Airway epithelial cell (primary cell): Measurements from ENCODE around the gene NBPF10. TPM values are rescaled to one million over a fixed set of nuclear protein-coding genes. Genes with fewer than 3 reads are reported as not detected.

Source experiments
- total RNA-seq: library from RNA; depleted of rRNA; stranded (reverse); fragments of >200 nt; gene quantifications from 2 replicates; pipeline ENCODE4 v1.2.3, GENCODE V29; 2015

NBPF10 gene, protein sequence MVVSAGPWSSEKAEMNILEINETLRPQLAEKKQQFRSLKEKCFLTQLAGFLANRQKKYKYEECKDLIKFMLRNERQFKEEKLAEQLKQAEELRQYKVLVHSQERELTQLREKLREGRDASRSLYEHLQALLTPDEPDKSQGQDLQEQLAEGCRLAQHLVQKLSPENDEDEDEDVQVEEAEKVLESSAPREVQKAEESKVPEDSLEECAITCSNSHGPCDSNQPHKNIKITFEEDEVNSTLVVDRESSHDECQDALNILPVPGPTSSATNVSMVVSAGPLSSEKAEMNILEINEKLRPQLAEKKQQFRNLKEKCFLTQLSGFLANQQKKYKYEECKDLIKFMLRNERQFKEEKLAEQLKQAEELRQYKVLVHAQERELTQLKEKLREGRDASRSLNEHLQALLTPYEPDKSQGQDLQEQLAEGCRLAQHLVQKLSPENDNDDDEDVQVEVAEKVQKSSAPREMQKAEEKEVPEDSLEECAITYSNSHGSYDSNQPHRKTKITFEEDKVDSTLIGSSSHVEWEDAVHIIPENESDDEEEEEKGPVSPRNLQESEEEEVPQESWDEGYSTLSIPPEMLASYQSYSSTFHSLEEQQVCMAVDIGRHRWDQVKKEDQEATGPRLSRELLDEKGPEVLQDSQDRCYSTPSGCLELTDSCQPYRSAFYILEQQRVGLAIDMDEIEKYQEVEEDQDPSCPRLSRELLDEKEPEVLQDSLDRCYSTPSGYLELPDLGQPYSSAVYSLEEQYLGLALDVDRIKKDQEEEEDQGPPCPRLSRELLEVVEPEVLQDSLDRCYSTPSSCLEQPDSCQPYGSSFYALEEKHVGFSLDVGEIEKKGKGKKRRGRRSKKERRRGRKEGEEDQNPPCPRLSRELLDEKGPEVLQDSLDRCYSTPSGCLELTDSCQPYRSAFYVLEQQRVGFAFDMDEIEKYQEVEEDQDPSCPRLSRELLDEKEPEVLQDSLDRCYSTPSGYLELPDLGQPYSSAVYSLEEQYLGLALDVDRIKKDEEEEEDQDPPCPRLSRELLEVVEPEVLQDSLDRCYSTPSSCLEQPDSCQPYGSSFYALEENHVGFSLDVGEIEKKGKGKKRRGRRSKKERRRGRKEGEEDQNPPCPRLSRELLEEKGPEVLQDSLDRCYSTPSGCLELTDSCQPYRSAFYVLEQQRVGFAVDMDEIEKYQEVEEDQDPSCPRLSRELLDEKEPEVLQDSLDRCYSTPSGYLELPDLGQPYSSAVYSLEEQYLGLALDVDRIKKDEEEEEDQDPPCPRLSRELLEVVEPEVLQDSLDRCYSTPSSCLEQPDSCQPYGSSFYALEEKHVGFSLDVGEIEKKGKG (N-terminal part only)
- 0.09 and 0.28 TPM in 2 replicates for total RNA-seq

GRCh38 chr1:146144465-146144864 lies at the start of gene NBPF10:
NBPF10 (minus strand) TSS chr1:146144804; CDS start chr1:146144769, 35 bp downstream.

Other genes with a start within 250 kb of the NBPF10 start
- gene ITGA10, start 234.8 kb downstream of the NBPF10 start, total RNA-seq = 0.65 and 1.4 TPM in 2 replicates
- 28.5 and 31.9 TPM in 2 replicates for gene PEX11B, start 226.1 kb downstream of the NBPF10 start, total RNA-seq
- 173 and 381 TPM in 2 replicates for gene RBM8A, start 217.3 kb downstream of the NBPF10 start, total RNA-seq
- gene LIX1L, start 186.8 kb downstream of the NBPF10 start, total RNA-seq = 11.7 and 11.8 TPM in 2 replicates
- gene ANKRD34A, start 180.2 kb downstream of the NBPF10 start, total RNA-seq = 0.28 and 0.49 TPM in 2 replicates
- gene POLR3GL, start 180.1 kb downstream of the NBPF10 start, total RNA-seq = 10.9 and 14.2 TPM in 2 replicates
- gene TXNIP, start 148.2 kb downstream of the NBPF10 start, total RNA-seq = 267 and 294 TPM in 2 replicates
- gene HJV, start 123.1 kb downstream of the NBPF10 start, total RNA-seq = not detected in 2 replicates
- gene NOTCH2NLA, start 84.2 kb upstream of the NBPF10 start, total RNA-seq = 33.4 and 38.5 TPM in 2 replicates